ENCODE data around the gene PPP3CA.
"Not testable (repeated sequence)": the region's sequence is repeated elsewhere in the genome, so short reads cannot be mapped to it uniquely, and the experiment has no call there.

The PPP3CA gene

DNA sequence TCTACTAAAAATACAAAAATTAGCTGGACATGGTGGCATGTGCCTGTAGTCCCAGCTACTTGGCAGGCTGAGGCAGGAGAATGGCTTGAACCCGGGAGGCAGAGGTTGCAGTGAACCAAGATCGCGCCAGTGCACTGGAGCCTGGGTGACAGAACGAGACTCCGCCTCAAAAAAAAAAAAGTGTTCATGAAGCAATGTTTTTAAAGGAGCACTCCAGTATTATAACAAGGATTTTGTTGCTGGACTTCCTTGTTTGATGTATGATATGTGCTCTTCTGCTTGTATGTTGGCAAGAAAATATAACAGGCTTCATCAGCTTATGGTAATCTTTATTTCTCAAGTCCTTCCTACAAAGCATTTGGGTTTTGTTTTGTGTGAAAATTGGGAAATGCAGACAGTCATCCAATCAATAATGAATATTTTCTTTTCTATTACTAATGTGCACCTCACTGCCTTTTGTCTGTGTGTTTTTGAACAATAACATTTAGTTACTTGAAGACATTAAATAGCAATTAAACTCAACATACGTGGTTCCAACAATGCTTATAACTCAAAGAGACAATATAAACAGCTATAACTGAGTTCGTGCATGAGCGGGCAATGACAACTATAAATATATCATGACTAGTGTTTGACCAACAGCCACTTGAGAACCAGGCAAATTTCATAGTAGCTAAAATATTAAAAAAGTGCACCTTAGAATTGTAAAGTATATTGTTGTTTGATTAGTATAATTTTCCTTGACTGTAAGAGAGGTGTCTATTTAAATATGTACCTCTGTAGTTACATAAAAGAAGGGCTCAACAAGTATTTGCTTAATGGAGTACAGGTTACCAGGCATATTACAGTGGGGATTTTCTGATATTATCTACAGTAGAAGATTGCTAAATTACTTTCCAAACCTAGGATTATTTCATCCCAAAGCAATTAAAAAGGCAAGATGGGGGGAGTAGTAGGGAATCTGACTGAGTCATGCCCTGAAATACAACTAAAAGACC is 210.7 kb downstream of the PPP3CA start:
- TF ChIP-seq POLR2A (IDR thresholded peaks at IDR 0.05; ENCODE audit: extremely low read depth, insufficient read length) (no peak), MYC (IDR thresholded peaks at IDR 0.05; ENCODE audit: low read depth, low read length) (no peak)
- TF ChIP-seq, protein P1, sequence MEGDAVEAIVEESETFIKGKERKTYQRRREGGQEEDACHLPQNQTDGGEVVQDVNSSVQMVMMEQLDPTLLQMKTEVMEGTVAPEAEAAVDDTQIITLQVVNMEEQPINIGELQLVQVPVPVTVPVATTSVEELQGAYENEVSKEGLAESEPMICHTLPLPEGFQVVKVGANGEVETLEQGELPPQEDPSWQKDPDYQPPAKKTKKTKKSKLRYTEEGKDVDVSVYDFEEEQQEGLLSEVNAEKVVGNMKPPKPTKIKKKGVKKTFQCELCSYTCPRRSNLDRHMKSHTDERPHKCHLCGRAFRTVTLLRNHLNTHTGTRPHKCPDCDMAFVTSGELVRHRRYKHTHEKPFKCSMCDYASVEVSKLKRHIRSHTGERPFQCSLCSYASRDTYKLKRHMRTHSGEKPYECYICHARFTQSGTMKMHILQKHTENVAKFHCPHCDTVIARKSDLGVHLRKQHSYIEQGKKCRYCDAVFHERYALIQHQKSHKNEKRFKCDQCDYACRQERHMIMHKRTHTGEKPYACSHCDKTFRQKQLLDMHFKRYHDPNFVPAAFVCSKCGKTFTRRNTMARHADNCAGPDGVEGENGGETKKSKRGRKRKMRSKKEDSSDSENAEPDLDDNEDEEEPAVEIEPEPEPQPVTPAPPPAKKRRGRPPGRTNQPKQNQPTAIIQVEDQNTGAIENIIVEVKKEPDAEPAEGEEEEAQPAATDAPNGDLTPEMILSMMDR (IDR thresholded peaks at IDR 0.05; ENCODE audit: low read depth, low read length), result no peak
- TF ChIP-seq, protein P2, sequence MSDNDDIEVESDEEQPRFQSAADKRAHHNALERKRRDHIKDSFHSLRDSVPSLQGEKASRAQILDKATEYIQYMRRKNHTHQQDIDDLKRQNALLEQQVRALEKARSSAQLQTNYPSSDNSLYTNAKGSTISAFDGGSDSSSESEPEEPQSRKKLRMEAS (IDR thresholded peaks at IDR 0.05; ENCODE audit: low read depth, low read length), result no peak
- no peak overlapping the region for H3K4me3 ChIP-seq (ENCODE audit: low read depth, low read length)
- DNase-seq (ENCODE audit: low read depth), result no peak

DNA sequence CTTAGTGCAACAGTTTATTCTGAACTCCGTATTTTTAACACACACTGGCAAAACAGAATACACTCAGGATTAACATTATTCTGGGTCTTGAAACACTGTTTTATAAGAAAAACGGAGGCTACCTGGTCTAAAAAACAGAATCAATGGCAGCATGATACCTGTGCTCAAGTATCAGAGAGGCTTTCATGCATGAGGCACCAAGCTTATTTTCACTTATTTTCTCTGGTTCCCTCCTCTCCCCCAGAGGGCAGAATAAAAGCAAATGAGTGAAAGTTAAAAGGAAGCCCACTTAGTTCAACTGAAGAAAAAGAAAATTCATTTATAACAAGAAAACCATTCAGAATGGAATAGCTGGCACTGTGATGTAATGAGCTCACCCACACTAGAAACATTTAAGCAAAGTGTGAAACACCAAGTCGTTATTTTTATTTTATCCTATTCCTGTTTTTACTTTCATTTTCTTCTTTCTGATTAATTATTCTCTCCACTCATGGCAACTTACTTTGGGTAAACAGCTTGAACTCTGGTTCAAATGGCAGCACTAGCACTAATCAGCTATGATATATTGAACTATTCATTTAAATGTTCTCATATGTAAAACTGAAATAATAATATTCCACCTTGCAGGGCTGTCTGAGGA is 211.8 kb downstream of the PPP3CA start:
- no peak overlapping the region for H3K4me3 ChIP-seq (ENCODE audit: low read depth, low read length)
- TF ChIP-seq, protein P1 (IDR thresholded peaks at IDR 0.05; ENCODE audit: low read depth, low read length), result no peak
- TF ChIP-seq, protein P2 (IDR thresholded peaks at IDR 0.05; ENCODE audit: low read depth, low read length), result no peak
- TF ChIP-seq POLR2A (IDR thresholded peaks at IDR 0.05; ENCODE audit: extremely low read depth, insufficient read length) (no peak), MYC (IDR thresholded peaks at IDR 0.05; ENCODE audit: low read depth, low read length) (no peak)
- no peak for DNase-seq (ENCODE audit: low read depth)

DNA sequence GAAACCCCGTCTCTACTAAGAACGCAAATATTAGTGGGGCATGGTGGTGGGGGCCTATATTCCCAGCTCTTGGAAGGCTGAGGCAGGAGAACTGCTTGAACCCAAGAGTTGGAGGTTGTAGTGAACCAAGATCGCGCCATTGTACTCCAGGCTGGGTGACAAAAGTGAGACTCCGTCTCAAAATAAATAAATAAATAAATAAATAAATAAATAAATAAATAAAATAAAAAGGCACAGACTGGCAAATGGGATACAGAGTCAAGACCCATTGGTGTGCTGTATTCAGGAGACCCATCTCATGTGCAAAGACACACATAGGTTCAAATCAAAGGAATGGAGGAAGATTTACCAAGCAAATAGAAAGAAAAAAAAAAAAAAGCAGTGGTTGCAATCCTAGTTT is 216.3 kb downstream of the PPP3CA start:
- DNase-seq (ENCODE audit: low read depth); H3K4me3 ChIP-seq (ENCODE audit: low read depth, low read length): not testable (repeated sequence)

DNA sequence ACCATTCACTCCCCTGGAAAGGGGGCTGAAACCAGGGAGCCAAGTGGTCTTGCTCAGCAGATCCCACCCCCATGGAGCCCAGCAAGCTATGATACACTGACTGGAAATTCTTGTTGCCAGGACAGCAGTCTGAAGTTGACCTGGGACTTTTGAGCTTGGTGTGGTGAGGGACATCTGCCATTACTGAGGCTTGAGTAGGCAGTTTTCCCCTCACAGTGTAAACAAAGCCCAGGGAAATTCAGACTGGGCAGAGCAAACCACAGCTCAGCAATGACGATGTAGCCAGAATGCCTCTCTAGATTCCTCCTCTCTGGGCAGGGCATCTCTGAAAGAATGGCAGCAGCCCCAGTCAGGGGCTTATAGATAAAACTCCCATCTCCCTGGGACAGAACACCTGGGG is 218.4 kb downstream of the PPP3CA start:
- H3K4me3 ChIP-seq (ENCODE audit: low read depth, low read length); DNase-seq (ENCODE audit: low read depth): not testable (repeated sequence)

DNA sequence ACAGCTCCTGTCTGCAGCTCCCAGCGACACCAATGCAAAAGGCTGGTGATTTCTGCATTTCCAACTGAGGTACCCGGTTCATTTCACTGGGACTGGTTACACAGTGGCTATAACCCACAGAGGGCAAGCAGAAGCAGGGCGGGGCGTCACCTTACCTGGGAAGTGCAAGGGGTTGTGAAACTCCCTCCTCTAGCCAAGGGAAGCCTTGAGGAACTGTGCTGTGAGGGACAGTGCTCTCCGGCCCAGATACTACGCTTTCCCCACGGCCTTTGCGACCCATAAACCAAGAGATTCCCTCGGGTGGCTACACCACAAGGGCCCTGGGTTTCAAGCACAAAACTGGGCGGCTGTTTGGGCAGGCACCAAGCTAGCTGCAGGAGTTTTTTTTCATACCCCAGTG is 218.9 kb downstream of the PPP3CA start:
- no peak overlapping the region for H3K4me3 ChIP-seq (ENCODE audit: low read depth, low read length)
- TF ChIP-seq POLR2A (IDR thresholded peaks at IDR 0.05; ENCODE audit: extremely low read depth, insufficient read length) (no peak), MYC (IDR thresholded peaks at IDR 0.05; ENCODE audit: low read depth, low read length) (no peak)
- TF ChIP-seq, protein P2 (IDR thresholded peaks at IDR 0.05; ENCODE audit: low read depth, low read length), result no peak
- TF ChIP-seq, protein P1 (IDR thresholded peaks at IDR 0.05; ENCODE audit: low read depth, low read length), result no peak
- DNase-seq (ENCODE audit: low read depth), result no peak

DNA sequence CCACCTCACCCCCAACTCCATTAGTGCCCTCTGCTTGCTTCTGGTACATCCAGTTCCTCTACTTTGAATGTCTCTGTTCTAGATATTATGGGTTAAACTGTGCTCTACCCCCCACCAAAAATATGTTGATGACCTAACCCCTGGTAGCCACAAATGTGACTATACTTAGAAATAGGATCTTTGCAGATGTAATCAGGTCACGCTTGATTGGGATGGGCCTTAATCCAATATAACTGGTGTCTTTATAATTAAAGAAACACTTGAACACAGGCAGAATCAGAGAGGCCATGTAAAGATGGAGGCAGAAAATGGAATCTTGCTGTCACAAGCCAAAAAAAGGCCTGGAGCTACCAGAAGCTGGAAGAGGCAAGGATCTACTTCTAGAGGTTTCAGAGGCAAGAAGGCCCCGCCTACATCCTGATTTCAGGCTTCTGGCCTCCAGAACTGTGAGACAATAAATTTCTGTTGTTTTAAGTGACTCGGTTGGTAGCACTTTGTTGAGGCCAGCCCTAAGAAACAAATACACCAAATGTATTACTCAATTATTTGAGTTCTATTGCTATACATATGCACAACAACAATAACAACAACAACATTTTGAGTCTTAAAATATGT is 220.0 kb downstream of the PPP3CA start:
- no peak overlapping the region for H3K4me3 ChIP-seq (ENCODE audit: low read depth, low read length)
- DNase-seq (ENCODE audit: low read depth), result no peak
- TF ChIP-seq POLR2A (IDR thresholded peaks at IDR 0.05; ENCODE audit: extremely low read depth, insufficient read length), result no peak
- TF ChIP-seq, protein P1 (IDR thresholded peaks at IDR 0.05; ENCODE audit: low read depth, low read length), result no peak
- TF ChIP-seq, protein P2 (IDR thresholded peaks at IDR 0.05; ENCODE audit: low read depth, low read length), result no peak
- TF ChIP-seq MYC (IDR thresholded peaks at IDR 0.05; ENCODE audit: low read depth, low read length), result no peak

Measured in NB4 (cell line).